Measurements from ENCODE around the gene ZNF385B.

The ZNF385B gene

GRCh38 chr2:179655627-179656026, 205.8 kb downstream of the ZNF385B start:
- peaks cover 8% of the 10 kb centered on the region for H3K4me1 Mint-ChIP-seq
- no peaks in the 10 kb centered on the region for H3K9me3 Mint-ChIP-seq
- H3K36me3 Mint-ChIP-seq (ENCODE audit: low read depth): no peaks in the 10 kb centered on the region
- H3K4me3 Mint-ChIP-seq: no peak overlapping the region
- H3K27me3 Mint-ChIP-seq (ENCODE audit: low read depth): no peaks in the 10 kb centered on the region
- no peak for TF ChIP-seq CTCF (IDR thresholded peaks at IDR 0.05; ENCODE audit: unreplicated experiment in 3 of 3)
- peak overlapping the region in 1 of 3 experiments; percentile 11 for H3K27ac Mint-ChIP-seq

- H3K27me3 Mint-ChIP-seq (ENCODE audit: low read depth): no peaks in the 10 kb centered on the region
Observed at GRCh38 chr2:179654806-179655205, 206.6 kb downstream of the ZNF385B start.

GRCh38 chr2:179652296-179652695, 209.1 kb downstream of the ZNF385B start:
- no peaks in the 10 kb centered on the region for H3K36me3 Mint-ChIP-seq (ENCODE audit: low read depth)
- H3K27me3 Mint-ChIP-seq (ENCODE audit: low read depth): no peaks in the 10 kb centered on the region
- H3K4me1 Mint-ChIP-seq: peaks cover 37% of the 10 kb centered on the region
- no peak overlapping the region for H3K27ac Mint-ChIP-seq
- no peak overlapping the region for H3K4me3 Mint-ChIP-seq
- H3K9me3 Mint-ChIP-seq: no peaks in the 10 kb centered on the region
- TF ChIP-seq CTCF (IDR thresholded peaks at IDR 0.05; ENCODE audit: unreplicated experiment in 3 of 3): no peak

More at GRCh38 chr2:179654806-179655205, 206.6 kb downstream of the ZNF385B start:
- TF ChIP-seq CTCF (IDR thresholded peaks at IDR 0.05; ENCODE audit: unreplicated experiment in 3 of 3): no peak
- H3K36me3 Mint-ChIP-seq (ENCODE audit: low read depth): no peaks in the 10 kb centered on the region
- no peak overlapping the region for H3K4me3 Mint-ChIP-seq
- H3K9me3 Mint-ChIP-seq: no peaks in the 10 kb centered on the region
- H3K4me1 Mint-ChIP-seq: peaks cover 17% of the 10 kb centered on the region
- H3K27ac Mint-ChIP-seq: peak overlapping the region in 1 of 3 experiments; percentile 11

- H3K4me1 Mint-ChIP-seq: peaks cover 52% of the 10 kb centered on the region
- H3K4me3 Mint-ChIP-seq: no peak overlapping the region
- TF ChIP-seq CTCF (IDR thresholded peaks at IDR 0.05; ENCODE audit: unreplicated experiment in 3 of 3): no peak
- H3K27me3 Mint-ChIP-seq (ENCODE audit: low read depth): no peaks in the 10 kb centered on the region
- no peaks in the 10 kb centered on the region for H3K9me3 Mint-ChIP-seq
- no peak overlapping the region for H3K27ac Mint-ChIP-seq
- no peaks in the 10 kb centered on the region for H3K36me3 Mint-ChIP-seq (ENCODE audit: low read depth)
Observed at GRCh38 chr2:179650420-179650819, 211.0 kb downstream of the ZNF385B start.

GRCh38 chr2:179646862-179647587, 214.4 kb downstream of the ZNF385B start:
- no peak for TF ChIP-seq CTCF (IDR thresholded peaks at IDR 0.05; ENCODE audit: unreplicated experiment in 3 of 3)
- Mint-ChIP-seq H3K27me3 (ENCODE audit: low read depth) (no peaks in the 10 kb centered on the region), H3K9me3 (no peaks in the 10 kb centered on the region), H3K36me3 (ENCODE audit: low read depth) (no peaks in the 10 kb centered on the region), H3K27ac (peak overlapping the region; percentile 31 to 42 (median 32)), H3K4me3 (no peak overlapping the region), H3K4me1 (peaks cover 46% of the 10 kb centered on the region)
